GM12891 (cell line): ENCODE data around the gene DIS3L.

Experiments used
- PAX5 ChIP-seq: IDR thresholded peaks from 2 replicates; pipeline ENCODE4 v1.6.1; 2011; ENCODE audit warnings: low read length, moderate library complexity, mild to moderate bottlenecking; ENCODE audit not compliant: insufficient read depth, severe bottlenecking
- POLR2A ChIP-seq: IDR thresholded peaks from 2 replicates; pipeline ENCODE4 v1.6.1; 2011; ENCODE audit warnings: low read depth, low read length, control low read depth
- POLR2AphosphoS5 ChIP-seq: IDR thresholded peaks from 2 replicates; pipeline ENCODE4 v1.6.1; 2011; ENCODE audit warnings: low read depth, low read length, control low read depth
- POU2F2 ChIP-seq: IDR thresholded peaks from 2 replicates; pipeline ENCODE4 v1.6.1; 2011; ENCODE audit warnings: low read depth, mild to moderate bottlenecking, control low read depth, low read length, moderate library complexity
- SPI1 ChIP-seq: IDR thresholded peaks from 2 replicates; pipeline ENCODE4 v1.6.1; 2011; ENCODE audit warnings: low read depth, low read length, control low read depth
- TAF1 ChIP-seq: IDR thresholded peaks from 2 replicates; pipeline ENCODE4 v1.6.1; 2011; ENCODE audit warnings: low read depth, low read length, control low read depth

DNA sequence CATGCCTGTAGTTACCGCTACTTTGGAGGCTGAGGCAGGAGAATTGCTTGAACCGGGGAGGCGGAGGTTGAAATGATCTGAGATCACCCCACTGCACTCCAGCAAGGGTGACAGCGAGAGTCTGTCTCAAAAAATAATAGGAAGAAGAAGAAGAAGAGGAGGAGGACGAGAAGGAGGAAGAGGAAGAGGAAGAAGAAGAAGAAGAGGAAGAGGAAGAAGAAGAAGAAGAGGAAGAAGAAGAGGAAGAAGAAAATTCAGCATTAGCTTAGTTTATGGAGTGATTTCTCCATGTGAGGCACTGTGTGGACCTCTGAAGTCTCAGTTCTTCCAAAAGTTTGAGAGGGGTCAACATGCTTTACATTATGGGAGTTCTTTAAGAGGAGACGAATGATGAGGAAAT, 22.4 kb upstream of the DIS3L start:
- TF ChIP-seq POLR2A (no peak), POLR2AphosphoS5 (no peak), POU2F2 (no peak), TAF1 (no peak), SPI1 (no peak), PAX5 (no peak)
